ENCODE data around the gene PANX1.

DNA sequence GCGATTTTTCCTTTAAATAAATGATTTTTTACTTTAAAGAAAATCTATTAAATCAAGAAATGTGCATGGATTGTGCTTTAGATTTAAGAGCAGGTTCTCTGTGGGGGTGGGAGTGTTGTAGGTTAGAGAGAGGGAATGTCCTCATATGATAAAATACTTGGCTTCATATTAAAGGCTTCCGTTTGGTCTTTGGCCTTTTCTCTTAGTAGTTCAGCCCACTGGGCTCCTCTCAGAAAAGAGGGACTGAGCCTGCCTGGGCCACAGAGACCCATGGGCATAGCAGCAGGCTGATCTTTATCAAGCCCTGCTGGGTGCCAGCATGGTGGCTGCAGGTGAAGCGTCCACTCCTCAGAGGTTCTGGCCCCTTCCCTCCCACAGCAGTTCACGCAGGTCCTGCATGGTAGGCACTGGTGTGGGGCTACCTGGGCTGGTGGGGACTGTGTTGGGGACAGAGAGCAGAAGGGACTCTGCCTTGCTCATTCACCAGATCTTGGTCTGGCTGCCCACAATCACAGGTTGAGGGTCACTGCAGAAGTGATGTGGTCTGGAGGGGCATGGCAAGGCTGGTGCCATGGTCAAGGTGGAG is 4.3 kb downstream of the PANX1 start:
- TF ChIP-seq, protein P1, sequence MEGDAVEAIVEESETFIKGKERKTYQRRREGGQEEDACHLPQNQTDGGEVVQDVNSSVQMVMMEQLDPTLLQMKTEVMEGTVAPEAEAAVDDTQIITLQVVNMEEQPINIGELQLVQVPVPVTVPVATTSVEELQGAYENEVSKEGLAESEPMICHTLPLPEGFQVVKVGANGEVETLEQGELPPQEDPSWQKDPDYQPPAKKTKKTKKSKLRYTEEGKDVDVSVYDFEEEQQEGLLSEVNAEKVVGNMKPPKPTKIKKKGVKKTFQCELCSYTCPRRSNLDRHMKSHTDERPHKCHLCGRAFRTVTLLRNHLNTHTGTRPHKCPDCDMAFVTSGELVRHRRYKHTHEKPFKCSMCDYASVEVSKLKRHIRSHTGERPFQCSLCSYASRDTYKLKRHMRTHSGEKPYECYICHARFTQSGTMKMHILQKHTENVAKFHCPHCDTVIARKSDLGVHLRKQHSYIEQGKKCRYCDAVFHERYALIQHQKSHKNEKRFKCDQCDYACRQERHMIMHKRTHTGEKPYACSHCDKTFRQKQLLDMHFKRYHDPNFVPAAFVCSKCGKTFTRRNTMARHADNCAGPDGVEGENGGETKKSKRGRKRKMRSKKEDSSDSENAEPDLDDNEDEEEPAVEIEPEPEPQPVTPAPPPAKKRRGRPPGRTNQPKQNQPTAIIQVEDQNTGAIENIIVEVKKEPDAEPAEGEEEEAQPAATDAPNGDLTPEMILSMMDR (conservative IDR thresholded peaks at IDR 0.05; ENCODE audit: low read depth in 2 of 2) = no peak
- TF ChIP-seq EZH2phosphoT487 (IDR thresholded peaks at IDR 0.05; ENCODE audit: unreplicated experiment) (no peak), POLR2AphosphoS5 (IDR thresholded peaks at IDR 0.05; ENCODE audit: low read depth) (no peak), EZH2 (IDR thresholded peaks at IDR 0.05; ENCODE audit: low read depth, unreplicated experiment) (no peak), JUNB (IDR thresholded peaks at IDR 0.05; ENCODE audit: unreplicated experiment) (no peak), NANOG (IDR thresholded peaks at IDR 0.05; ENCODE audit: borderline replicate concordance) (no peak), STAT1 (IDR thresholded peaks at IDR 0.05; ENCODE audit: unreplicated experiment) (no peak), ZNF114 (CRISPR knock-in tag; IDR thresholded peaks at IDR 0.05) (no peak)
- TF ChIP-seq, protein P2, sequence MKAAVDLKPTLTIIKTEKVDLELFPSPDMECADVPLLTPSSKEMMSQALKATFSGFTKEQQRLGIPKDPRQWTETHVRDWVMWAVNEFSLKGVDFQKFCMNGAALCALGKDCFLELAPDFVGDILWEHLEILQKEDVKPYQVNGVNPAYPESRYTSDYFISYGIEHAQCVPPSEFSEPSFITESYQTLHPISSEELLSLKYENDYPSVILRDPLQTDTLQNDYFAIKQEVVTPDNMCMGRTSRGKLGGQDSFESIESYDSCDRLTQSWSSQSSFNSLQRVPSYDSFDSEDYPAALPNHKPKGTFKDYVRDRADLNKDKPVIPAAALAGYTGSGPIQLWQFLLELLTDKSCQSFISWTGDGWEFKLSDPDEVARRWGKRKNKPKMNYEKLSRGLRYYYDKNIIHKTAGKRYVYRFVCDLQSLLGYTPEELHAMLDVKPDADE (IDR thresholded peaks at IDR 0.05) = no peak
- TF ChIP-seq, protein P3, sequence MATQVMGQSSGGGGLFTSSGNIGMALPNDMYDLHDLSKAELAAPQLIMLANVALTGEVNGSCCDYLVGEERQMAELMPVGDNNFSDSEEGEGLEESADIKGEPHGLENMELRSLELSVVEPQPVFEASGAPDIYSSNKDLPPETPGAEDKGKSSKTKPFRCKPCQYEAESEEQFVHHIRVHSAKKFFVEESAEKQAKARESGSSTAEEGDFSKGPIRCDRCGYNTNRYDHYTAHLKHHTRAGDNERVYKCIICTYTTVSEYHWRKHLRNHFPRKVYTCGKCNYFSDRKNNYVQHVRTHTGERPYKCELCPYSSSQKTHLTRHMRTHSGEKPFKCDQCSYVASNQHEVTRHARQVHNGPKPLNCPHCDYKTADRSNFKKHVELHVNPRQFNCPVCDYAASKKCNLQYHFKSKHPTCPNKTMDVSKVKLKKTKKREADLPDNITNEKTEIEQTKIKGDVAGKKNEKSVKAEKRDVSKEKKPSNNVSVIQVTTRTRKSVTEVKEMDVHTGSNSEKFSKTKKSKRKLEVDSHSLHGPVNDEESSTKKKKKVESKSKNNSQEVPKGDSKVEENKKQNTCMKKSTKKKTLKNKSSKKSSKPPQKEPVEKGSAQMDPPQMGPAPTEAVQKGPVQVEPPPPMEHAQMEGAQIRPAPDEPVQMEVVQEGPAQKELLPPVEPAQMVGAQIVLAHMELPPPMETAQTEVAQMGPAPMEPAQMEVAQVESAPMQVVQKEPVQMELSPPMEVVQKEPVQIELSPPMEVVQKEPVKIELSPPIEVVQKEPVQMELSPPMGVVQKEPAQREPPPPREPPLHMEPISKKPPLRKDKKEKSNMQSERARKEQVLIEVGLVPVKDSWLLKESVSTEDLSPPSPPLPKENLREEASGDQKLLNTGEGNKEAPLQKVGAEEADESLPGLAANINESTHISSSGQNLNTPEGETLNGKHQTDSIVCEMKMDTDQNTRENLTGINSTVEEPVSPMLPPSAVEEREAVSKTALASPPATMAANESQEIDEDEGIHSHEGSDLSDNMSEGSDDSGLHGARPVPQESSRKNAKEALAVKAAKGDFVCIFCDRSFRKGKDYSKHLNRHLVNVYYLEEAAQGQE (IDR thresholded peaks at IDR 0.05; ENCODE audit: unreplicated experiment) = no peak

All from GM23338 (cell line).